ENCODE measurements around the gene RHOT2. TPM values are rescaled to one million over a fixed set of nuclear protein-coding genes. Genes with fewer than 3 reads are reported as not detected.
A peak's percentile ranks its signal among the peaks of the same experiment; 100 is the strongest.

The RHOT2 gene
- total and polyA plus RNA-seq, 2 donors: 39.3 to 252 TPM

- Histone ChIP-seq H3K27me3 (ENCODE audit: control insufficient read depth in 2 of 2, insufficient read depth in 1 of 2, low read length in 1 of 2) (peaks cover 0 to 15% of the 10 kb centered on the region in 2 donors), H3K4me1 (ENCODE audit: control insufficient read depth in 2 of 2, insufficient read depth in 2 of 2, low read length in 2 of 2) (peaks cover 7 to 25% of the 10 kb centered on the region in 2 donors), H3K27ac (ENCODE audit: low read depth in 1 of 2, low read length in 1 of 2) (no peak overlapping the region), H3K9me3 (ENCODE audit: control insufficient read depth in 2 of 2, insufficient read depth in 1 of 2, low read length in 1 of 2) (peaks cover 0 to 6% of the 10 kb centered on the region in 2 donors), H3K36me3 (ENCODE audit: control insufficient read depth in 2 of 2, insufficient read depth in 2 of 2, low read length in 1 of 2) (peaks cover 18 to 42% of the 10 kb centered on the region in 2 donors), H3K4me3 (ENCODE audit: low read length in 2 of 2) (no peak overlapping the region)
- DNase-seq (ENCODE audit: low read depth in 6 of 9, low spot score in 9 of 9): no peak
- WGBS: 91% methylated on average over 9 of the region's 9 CpGs
These were observed 36.0 kb upstream of the RHOT2 start for GRCh38 chr16:631808-632358.

GRCh38 chr16:632486-633335, 35.2 kb upstream of the RHOT2 start:
- peaks cover 0 to 15% of the 10 kb centered on the region in 2 donors for H3K27me3 ChIP-seq (ENCODE audit: control insufficient read depth in 2 of 2, insufficient read depth in 1 of 2, low read length in 1 of 2)
- WGBS: 97% methylated on average over 67 of the region's 67 CpGs
- no peak for DNase-seq (ENCODE audit: low read depth in 6 of 9, low spot score in 9 of 9)
- peaks cover 7 to 31% of the 10 kb centered on the region in 2 donors for H3K4me1 ChIP-seq (ENCODE audit: control insufficient read depth in 2 of 2, insufficient read depth in 2 of 2, low read length in 2 of 2)
- no peak overlapping the region for H3K27ac ChIP-seq (ENCODE audit: low read depth in 1 of 2, low read length in 1 of 2)
- peaks cover 0 to 6% of the 10 kb centered on the region in 2 donors for H3K9me3 ChIP-seq (ENCODE audit: control insufficient read depth in 2 of 2, insufficient read depth in 1 of 2, low read length in 1 of 2)
- H3K36me3 ChIP-seq (ENCODE audit: control insufficient read depth in 2 of 2, insufficient read depth in 2 of 2, low read length in 1 of 2): peaks cover 13 to 34% of the 10 kb centered on the region in 2 donors
- no peak overlapping the region for H3K4me3 ChIP-seq (ENCODE audit: low read length in 2 of 2)

- Histone ChIP-seq H3K4me1 (ENCODE audit: control insufficient read depth in 2 of 2, insufficient read depth in 2 of 2, low read length in 2 of 2) (peaks cover 7 to 31% of the 10 kb centered on the region in 2 donors), H3K36me3 (ENCODE audit: control insufficient read depth in 2 of 2, insufficient read depth in 2 of 2, low read length in 1 of 2) (peaks cover 6 to 26% of the 10 kb centered on the region in 2 donors), H3K27ac (ENCODE audit: low read depth in 1 of 2, low read length in 1 of 2) (no peak overlapping the region), H3K4me3 (ENCODE audit: low read length in 2 of 2) (no peak overlapping the region), H3K27me3 (ENCODE audit: control insufficient read depth in 2 of 2, insufficient read depth in 1 of 2, low read length in 1 of 2) (peaks cover 0 to 15% of the 10 kb centered on the region in 2 donors), H3K9me3 (ENCODE audit: control insufficient read depth in 2 of 2, insufficient read depth in 1 of 2, low read length in 1 of 2) (peaks cover 0 to 6% of the 10 kb centered on the region in 2 donors)
- no peak for DNase-seq (ENCODE audit: low read depth in 6 of 9, low spot score in 9 of 9)
- 99% methylated on average over 74 of the region's 74 CpGs for WGBS
These were observed 34.4 kb upstream of the RHOT2 start for GRCh38 chr16:633336-634050.

- DNase-seq (ENCODE audit: low read depth in 6 of 9, low spot score in 9 of 9): no peak
- Histone ChIP-seq H3K27me3 (ENCODE audit: control insufficient read depth in 2 of 2, insufficient read depth in 1 of 2, low read length in 1 of 2) (peaks cover 0 to 15% of the 10 kb centered on the region in 2 donors), H3K4me1 (ENCODE audit: control insufficient read depth in 2 of 2, insufficient read depth in 2 of 2, low read length in 2 of 2) (peaks cover 7 to 31% of the 10 kb centered on the region in 2 donors), H3K9me3 (ENCODE audit: control insufficient read depth in 2 of 2, insufficient read depth in 1 of 2, low read length in 1 of 2) (peaks cover 0 to 6% of the 10 kb centered on the region in 2 donors), H3K4me3 (ENCODE audit: low read length in 2 of 2) (no peak overlapping the region), H3K36me3 (ENCODE audit: control insufficient read depth in 2 of 2, insufficient read depth in 2 of 2, low read length in 1 of 2) (peaks cover 6 to 20% of the 10 kb centered on the region in 2 donors), H3K27ac (ENCODE audit: low read depth in 1 of 2, low read length in 1 of 2) (no peak overlapping the region)
- 98% methylated on average over 22 of the region's 22 CpGs for WGBS
These were observed 33.8 kb upstream of the RHOT2 start for GRCh38 chr16:634051-634670.

- peaks cover 6 to 16% of the 10 kb centered on the region in 2 donors for H3K36me3 ChIP-seq (ENCODE audit: control insufficient read depth in 2 of 2, insufficient read depth in 2 of 2, low read length in 1 of 2)
- peaks cover 0 to 6% of the 10 kb centered on the region in 2 donors for H3K9me3 ChIP-seq (ENCODE audit: control insufficient read depth in 2 of 2, insufficient read depth in 1 of 2, low read length in 1 of 2)
- H3K27ac ChIP-seq (ENCODE audit: low read depth in 1 of 2, low read length in 1 of 2): no peak overlapping the region
- WGBS: 95% methylated on average over 7 of the region's 7 CpGs
- no peak overlapping the region for H3K4me3 ChIP-seq (ENCODE audit: low read length in 2 of 2)
- no peak for DNase-seq (ENCODE audit: low read depth in 6 of 9, low spot score in 9 of 9)
- peaks cover 0 to 14% of the 10 kb centered on the region in 2 donors for H3K27me3 ChIP-seq (ENCODE audit: control insufficient read depth in 2 of 2, insufficient read depth in 1 of 2, low read length in 1 of 2)
- peaks cover 7 to 31% of the 10 kb centered on the region in 2 donors for H3K4me1 ChIP-seq (ENCODE audit: control insufficient read depth in 2 of 2, insufficient read depth in 2 of 2, low read length in 2 of 2)
These were observed 32.9 kb upstream of the RHOT2 start for GRCh38 chr16:634996-635395.

GRCh38 chr16:635573-636205, 32.2 kb upstream of the RHOT2 start:
- peaks cover 6 to 16% of the 10 kb centered on the region in 2 donors for H3K36me3 ChIP-seq (ENCODE audit: control insufficient read depth in 2 of 2, insufficient read depth in 2 of 2, low read length in 1 of 2)
- H3K27ac ChIP-seq (ENCODE audit: low read depth in 1 of 2, low read length in 1 of 2): peak overlapping the region in 1 of 2 donors; percentile 53
- H3K4me3 ChIP-seq (ENCODE audit: low read length in 2 of 2): peak overlapping the region; percentile 88 to 93
- DNase-seq (ENCODE audit: low read depth in 6 of 9, low spot score in 9 of 9): no peak
- H3K9me3 ChIP-seq (ENCODE audit: control insufficient read depth in 2 of 2, insufficient read depth in 1 of 2, low read length in 1 of 2): peaks cover 0 to 6% of the 10 kb centered on the region in 2 donors
- 6% methylated on average over 55 of the region's 55 CpGs for WGBS
- H3K27me3 ChIP-seq (ENCODE audit: control insufficient read depth in 2 of 2, insufficient read depth in 1 of 2, low read length in 1 of 2): peaks cover 2 to 12% of the 10 kb centered on the region in 2 donors
- H3K4me1 ChIP-seq (ENCODE audit: control insufficient read depth in 2 of 2, insufficient read depth in 2 of 2, low read length in 2 of 2): peaks cover 7 to 26% of the 10 kb centered on the region in 2 donors

GRCh38 chr16:636206-637080, 31.5 kb upstream of the RHOT2 start, which contains the start of gene METTL26:
Gene METTL26, minus strand, starts transcription at chr16:636305. Its CDS starts 15 bp downstream, at chr16:636290.
- Histone ChIP-seq H3K27me3 (ENCODE audit: control insufficient read depth in 2 of 2, insufficient read depth in 1 of 2, low read length in 1 of 2) (peaks cover 5 to 13% of the 10 kb centered on the region in 2 donors), H3K27ac (ENCODE audit: low read depth in 1 of 2, low read length in 1 of 2) (peak within 1 kb of the TSS; percentile 98 to 100), H3K4me3 (ENCODE audit: low read length in 2 of 2) (peak within 1 kb of the TSS; percentile 88 to 93), H3K9me3 (ENCODE audit: control insufficient read depth in 2 of 2, insufficient read depth in 1 of 2, low read length in 1 of 2) (peaks cover 0 to 6% of the 10 kb centered on the region in 2 donors), H3K36me3 (ENCODE audit: control insufficient read depth in 2 of 2, insufficient read depth in 2 of 2, low read length in 1 of 2) (peaks cover 6 to 16% of the 10 kb centered on the region in 2 donors), H3K4me1 (ENCODE audit: control insufficient read depth in 2 of 2, insufficient read depth in 2 of 2, low read length in 2 of 2) (peaks cover 9 to 27% of the 10 kb centered on the region in 2 donors)
- peak; percentile 79 to 97 (median 91) for DNase-seq (ENCODE audit: low read depth in 6 of 9, low spot score in 9 of 9)
- under 1% methylated on average over 91 of the region's 91 CpGs for WGBS
